HG02840 (cell line): Measurements from ENCODE around the gene SARDH.
"Not testable (repeated sequence)": the region's sequence is repeated elsewhere in the genome, so short reads cannot be mapped to it uniquely, and the experiment has no call there.

Source experiments
- ATAC-seq: cut with Tn5 transposase; IDR thresholded peaks from one replicate; pipeline ENCODE4 v1.9.1; 2021; ENCODE audit warnings: mild to moderate bottlenecking, moderate library complexity, moderate number of reproducible peaks; ENCODE audit not compliant: unreplicated experiment, low FRiP score

The SARDH gene

DNA sequence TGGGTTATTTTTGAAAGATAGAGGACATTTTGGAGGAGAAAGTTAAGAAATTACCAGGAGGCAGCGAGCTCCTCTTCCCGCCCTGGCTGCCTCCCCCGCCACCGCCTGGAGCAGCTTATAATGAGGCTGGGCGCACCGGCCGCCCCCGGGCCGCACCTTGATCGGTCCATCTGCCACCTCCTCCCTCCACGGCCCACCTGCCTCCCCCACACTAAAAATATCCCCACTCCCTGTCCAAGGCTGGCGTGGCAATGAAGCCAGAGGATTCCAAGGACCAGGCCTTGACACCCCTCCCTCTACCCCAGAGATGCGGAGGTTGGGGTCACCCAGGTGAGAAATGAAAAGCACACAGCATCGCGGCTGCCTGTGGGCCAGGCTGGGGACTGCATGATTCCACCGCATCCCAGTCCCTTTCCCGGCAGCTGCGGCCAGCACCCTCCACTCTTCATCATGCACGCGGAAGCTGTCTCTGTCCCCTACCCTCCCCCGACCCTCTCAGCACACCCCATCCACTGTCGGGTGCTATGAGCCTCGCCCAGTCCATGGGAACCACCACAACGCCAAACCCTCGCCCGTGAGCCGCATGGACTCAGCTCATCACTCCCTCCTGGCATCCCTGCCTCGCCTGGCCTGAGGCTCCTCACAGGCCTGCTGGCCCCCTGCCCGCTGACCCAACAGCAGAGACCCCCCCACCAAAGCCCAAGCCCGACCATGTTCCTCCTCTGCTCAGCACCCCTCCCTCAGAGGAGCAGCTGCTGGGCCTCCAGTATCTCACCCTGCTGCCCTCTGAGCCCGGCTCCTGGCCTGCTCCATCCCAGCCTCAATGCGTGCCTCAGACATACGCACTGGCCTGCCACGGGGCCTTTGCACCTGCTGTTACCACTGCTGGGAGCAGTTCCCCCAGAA lies 50.0 kb downstream of the SARDH start:
- ATAC-seq, result no peak

DNA sequence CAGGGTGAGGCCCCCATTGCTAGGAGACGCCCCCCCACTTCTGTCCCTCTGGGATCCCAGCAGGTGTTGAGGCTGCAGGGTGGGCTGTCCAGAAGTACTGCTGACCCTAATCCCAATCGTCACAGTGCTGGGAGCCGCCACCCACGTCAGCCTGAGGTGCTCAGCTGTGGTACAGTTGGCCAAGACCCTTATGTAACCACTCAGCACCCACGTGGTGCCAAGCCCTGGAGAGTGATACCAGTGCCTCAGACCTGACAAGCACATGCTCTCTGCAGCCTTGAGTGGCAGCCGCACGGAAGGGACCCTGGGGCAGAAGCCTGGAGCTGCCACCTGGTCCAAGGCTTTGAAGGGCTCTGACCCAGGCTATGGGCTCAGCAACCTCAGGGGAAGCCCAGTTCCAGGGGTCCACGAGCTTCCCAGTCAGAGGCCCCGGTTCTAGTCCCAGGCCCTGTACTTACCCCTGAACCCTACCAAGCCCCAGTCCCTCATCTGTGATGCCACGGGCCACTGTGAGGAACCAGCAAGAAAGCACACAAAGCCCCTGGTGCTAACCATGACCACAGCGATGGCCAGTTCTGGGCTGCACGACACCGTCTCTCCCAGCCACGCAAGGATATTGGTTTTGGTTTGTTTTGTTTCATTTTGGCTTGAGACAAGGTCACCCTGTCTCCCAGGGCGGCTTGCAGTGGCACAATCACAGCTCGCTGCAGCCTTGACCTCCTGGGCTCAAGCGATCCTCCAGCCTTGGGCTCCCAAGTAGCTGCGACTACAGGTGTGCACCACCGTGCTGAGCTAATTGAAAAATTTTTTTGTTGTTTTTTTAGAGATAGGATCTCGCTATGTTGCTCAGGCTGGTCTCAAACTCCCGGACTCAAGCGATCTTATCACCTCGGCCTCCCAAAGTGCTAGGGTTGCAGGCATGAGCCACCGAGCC lies 51.2 kb downstream of the SARDH start:
- no peak for ATAC-seq

DNA sequence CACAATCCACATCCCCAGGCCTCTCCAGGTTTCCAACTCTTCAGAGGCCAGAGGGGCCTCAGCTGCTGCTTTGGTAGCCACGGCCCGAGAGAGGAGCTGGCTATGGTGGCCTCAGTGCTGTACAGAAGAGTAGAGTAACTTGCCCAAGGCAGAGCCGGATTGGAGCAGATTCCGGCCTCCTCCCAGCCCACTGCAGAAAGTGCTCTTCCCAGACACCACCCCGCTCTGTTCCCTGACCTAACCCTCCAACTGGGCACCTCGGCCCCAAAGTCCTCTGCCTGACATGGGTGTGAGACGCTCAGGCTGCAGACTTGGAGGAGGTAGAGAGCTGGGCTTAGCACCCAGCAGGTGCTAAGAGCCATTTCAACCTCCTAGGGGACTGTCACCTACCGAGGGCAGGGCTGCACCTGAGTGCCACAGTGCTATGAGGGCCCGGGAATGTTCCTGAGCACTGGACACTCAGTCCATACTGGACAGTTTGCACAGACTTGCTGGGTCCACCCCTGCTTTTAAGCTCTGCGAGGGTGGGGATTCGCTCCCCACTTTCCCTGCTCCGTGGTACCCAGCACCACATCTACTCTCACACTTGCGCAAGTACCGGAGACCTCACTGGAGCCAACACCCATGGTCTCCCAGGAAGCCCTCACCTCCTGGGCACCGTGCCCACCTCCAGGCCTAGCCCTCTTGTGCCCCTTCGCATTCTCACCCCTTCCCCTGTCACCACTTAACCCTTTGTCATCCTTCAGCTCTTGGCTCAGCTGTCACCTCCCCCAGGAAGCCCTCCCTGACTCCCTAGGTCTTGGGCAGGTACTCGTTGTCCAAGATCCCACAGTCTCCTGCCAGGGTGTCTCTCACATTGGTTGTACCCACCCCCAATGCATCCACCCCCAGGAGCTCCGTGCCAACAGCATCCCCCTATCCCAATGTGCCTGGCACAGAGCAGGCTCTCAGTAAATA lies 52.2 kb downstream of the SARDH start:
- ATAC-seq, result no peak

DNA sequence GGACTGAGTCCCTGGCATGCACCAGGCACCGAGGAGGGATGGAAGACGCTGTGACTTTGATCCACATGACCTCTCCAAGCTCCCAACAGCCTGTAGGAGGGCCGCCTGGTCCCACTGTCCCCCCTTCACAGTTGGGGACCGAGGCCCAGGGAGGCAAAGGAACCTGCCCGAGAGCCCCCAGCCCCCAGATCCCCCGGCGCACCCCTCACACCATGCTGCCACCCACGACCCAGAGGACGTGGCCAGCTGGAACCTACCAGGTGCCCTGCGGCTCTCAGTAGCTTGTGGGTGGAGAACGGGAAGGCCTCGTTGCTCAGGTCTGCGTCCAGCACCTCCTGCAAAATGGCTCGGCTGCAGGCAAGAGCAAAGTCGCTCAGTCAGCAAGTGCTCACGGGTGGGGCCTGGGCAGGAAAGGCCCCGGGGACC lies 53.2 kb downstream of the SARDH start:
- no peak for ATAC-seq

DNA sequence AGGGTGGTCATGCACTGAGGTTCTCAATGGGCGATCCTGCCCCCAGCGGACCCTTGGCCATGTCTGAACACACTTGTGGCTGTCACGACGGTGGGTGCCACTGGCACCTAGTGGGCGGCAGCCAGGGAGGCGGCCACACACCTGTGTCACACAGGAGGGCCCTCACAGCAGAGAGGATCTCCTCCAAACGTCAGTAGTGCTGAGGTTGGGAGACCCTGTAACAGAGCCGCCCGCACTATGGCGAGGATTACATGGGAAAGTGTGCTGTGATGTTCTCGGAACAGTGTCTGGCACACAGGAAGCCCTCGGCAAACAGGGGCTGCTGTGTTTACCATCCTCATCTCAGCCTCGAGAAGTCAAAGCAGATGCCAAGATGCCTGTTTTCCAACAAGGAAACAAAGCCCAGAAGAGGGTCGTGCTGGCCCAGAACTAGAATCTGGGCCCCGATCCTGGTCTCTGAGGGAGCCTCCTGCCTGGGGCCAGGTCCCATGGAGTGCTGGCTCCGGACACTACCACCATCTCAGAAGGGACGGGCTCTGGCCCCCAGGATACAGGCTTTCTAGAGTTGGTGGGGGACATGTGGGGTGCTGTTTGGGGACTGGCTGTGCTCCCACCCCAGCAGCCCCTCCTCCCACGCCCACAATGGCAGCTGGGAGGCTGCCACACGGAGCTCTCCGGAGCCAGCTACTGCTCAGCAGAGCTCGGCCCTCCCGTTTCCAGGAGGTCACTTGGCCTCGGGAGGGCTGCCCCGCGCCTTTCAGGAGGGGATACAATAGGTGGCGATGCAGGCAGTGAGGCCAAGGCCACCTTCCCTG lies 53.8 kb downstream of the SARDH start:
- no peak for ATAC-seq

DNA sequence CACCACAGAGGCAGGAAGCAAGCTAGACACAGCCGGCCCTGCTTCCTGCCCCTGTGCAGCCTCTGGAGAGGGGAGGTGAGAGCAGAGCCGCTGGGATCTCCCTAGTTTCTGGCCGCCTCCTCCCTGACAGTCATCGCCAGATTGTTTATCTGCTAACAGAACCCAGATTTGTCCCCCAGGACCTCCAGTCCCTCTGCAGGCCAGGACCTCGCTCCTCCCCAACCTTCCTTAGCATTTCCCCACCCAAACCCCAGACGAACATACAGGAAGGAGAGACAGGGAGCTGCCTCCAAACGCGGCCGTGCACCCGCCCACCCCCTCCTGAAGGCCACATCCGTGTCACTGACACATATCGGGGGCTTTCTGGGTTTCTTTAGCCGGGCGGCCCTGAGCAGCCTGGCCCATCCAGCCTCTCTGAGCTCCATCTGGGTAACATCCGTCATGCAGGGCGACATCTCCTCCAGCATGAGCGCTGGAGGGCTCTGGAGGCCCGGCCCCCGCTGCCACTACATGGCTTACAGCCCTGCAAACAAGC lies 54.5 kb downstream of the SARDH start:
- ATAC-seq, result no peak

DNA sequence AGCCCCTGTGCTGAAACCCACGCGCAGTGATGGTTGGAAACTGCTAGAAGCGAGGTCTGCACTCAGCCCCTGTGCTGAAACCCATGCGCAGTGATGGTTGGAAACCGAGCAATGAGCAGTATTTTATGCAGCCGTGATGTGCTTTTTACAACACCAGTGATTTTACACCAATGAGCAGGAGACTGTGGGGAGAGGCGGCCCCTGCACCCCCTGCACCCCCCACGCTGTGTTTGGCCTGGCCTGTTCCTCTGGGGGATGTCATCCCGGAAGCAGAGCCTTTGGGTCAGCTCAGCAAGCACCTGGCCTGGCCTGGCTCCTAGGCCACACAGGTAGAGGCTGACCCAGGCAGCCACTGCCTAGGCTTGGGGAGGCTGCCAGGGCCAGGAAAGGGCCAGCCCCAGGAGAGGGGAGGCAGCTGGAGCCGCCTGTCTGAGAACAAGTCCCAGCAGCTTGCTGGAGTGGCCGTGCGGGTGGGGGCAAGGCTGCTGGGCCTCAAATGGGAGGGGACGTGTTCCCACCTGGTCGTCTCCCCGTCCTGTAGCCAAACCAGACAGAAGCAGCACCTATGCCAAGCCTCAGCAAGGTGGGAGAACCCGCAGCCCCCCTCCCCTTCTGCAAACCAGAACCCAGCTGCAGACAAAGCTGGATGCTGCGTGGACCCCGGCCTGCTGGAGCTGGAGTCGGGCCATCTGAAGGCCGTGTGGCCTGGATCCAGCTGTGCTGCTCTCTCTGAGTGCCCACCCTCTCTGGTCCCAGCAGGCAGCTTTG lies 55.1 kb downstream of the SARDH start:
- no peak for ATAC-seq

DNA sequence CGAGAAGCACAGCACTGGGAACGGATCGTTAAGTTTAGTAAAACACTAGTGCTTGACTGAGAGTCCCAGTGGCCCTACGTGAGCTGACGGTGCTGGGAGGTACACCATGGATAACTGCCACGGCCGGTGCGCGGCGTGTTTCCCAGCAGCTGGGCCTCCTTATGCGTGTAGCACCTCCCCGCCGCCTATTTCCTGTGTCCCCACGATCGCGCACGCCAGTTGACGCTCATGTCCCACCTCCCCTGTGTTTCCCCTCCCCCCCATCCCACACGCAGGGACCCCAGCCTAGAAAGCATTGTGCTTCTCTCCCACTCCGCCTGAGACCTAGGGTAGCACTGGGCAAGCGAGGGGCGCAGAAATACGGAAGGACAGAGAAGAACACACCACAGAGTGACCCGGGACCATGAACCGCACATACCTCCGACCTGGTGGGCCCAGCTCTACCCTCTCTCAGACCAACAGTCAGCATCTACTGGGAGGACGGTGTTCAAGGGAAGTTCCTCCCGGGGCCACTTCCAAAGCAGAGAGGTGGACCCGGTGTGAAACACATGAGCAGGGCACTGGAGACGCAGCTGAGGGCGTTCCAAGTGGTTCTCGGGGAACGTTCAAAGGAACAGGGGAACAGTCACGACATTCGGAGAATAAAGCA lies 56.4 kb downstream of the SARDH start:
- ATAC-seq, result no peak

DNA sequence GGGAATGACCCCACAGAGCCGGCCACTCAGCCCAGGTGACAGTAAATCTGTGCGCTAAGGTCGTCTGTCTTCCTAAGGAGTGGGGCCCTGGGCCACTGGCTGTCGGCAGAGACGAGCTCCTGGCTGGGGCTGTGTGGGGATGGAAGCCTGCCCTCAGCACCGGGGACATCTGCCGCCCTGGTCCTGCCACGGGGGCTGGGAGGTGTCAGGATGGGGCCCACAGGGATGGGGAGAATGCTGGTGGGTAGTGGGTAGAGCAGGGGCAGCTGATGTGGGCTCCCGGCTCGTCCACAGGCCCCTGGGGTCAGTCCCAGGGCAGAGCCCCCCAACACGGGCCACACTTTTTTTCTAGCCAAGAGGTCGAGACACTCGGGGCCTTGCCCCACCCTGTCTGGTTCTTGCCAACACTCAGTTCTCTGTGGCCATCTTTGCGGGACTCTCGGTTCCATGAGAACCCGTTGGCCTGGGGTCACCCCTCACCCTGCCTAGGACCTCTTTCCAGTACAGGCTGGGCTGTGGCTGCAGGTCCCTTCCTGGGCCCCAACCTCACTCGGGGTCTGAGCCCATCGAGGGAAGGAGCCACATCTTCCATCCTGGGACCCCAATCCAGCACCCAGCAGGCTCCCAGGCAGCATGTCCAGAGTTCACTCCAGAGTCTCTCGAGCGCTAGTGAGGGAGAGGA lies 57.0 kb downstream of the SARDH start:
- ATAC-seq, result no peak

DNA sequence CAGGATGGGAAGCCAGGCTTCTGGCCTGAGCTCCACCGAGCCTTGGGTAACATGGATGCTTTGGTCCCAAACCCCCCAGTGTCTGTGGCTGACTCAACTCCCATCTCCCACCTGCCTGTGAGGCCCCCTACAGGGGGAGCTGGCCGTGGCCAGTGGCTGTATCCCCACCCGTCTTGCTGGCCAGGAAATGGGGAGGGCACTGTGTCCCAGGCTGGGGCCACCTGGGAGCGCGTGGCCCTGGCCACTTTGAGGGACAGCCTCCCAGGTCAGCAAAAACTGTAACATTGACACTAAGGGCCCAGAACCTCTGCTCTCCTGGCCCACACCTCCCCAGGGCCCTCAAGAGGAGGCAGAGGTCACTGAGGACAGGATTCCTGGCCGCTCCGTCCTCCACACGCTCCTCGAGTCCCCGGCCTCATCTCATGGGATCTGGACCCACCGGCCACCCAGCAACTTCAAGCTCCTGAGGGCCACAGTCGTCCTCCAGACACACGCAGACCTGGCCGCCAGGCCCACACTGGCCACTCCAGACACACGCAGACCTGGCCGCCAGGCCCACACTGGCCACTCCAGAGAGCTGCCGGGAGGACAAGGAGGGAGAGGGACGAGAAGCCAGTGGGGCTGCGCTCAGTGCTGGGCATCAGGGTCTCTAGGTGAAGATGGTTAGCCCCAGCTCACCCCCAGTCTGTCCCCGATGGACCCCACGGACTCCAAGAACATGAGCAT lies 57.7 kb downstream of the SARDH start:
- no peak for ATAC-seq

DNA sequence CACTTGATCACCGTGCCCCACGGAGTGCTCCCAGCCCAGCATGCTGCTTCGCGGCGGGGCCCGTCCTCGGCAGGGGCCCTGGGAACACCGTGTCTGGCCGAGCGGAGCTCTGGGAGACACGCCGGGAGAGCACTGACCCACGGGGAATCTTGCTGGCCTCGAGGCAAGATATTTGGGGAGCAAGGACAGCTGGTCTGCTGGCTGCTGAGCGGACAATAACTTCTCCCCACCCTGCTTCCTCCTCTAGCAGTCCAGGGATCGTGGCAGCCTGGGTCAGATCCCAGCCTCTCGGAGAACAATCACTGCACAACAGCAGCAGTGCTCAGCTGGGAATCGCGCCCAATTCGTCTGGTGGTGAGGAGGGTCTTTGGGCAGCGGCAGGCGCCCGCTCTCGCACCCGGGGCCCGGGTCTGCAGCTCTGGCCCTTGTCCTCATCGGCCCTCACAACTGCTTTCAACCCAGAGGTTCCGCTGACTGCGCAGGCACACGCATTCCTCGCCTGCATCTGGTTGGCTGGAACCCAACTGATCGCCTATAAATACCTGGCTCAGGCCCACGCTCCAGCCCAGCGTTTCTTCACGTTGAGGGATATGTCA lies 58.6 kb downstream of the SARDH start:
- ATAC-seq, result no peak

DNA sequence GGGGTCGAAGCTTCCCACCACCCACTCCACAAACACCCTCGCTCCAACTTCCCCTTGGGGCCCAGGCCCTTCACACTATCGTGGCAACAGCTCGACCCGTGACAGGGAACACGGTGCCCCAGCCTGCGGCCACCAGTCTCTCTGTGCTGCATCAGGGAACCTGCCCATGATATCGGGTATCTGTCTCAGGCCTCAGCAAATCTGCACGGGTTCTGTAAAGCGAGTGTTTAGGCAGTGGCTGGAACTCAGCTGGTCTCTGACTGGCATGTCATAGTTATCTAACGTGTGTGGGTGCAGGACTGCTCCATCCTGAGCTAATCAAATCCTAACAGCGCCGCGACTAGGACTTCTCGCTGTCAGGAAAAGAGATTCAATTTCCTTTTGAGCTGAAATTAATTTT lies 59.1 kb downstream of the SARDH start:
- no peak for ATAC-seq

DNA sequence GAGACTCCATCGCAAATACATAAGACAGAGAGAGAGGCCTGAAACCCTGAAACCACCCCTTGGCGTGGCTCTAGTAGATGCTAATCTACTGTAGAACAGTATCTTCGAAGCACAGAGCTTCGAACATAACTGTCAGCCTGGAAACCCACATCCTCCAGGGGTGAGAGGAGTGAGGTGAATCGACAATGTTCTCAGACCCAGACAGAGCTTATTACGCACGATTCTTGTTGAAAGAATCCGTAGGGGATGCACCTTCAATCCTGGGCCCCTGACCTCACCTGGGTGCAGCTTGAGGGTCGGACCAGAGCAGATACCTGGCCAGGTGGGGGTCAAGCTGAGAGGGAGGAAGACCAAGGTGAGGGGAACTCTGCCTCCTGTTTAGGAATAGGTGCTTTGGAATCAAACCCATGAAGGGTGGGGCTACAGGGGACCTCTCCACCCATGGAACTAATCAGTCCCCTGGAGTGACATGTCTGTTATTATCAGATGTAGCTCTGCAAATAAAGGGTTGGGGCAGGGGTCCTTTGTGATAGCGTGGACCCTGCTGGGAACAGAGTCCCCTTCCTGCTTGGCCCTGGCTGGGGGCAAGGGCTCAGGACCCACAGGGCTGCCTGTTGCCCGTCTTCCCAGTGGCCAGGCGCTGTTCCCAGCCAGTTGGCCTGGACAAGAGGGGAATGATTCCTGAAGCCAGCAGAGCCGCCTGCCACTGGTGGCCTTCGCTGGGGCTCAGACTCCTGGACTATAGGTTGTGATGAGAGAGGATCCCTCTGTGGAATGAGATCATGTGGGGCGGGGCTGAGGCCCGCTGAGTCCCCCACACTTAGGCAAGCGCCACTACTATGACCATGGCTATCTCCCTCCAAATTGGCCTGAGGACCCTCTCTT lies 60.8 kb downstream of the SARDH start:
- no peak for ATAC-seq

DNA sequence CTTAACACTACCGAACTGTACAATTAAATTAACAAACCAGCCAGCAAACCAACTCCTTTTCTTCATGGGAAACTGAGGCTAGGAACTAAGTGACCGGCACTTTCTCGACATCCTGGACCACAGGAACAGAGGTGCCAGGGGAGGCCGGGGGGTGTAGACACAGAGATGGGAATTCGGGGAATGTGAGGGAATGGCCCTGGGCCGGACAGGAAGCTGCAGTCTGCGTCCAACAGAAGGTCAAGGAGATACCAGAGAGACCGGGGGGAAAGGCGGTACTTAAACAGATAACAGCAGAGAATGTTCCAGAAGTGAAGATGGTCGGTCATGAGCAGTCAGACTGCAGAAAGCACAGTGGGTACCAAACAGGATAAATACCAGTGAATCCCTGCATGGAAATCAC lies 61.7 kb downstream of the SARDH start:
- ATAC-seq, result no peak

DNA sequence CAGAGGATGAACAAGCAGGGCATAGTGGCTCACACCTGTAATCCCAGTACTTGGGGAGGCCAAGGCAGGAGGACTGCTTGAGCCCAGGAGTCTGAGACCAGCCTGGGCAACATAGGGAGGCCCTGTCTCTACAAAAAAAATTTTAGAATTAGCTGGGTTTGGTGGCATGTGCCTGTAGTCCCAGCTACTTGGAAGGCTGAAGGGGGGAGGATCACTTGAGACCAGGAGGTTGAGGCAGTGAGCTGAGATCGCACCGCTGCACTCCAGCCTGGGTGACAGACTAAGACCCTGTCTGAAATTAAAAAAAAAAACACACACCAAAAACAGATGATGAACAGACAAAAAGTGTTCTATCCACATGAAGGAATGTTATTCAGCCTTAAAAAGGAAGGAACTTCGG lies 62.4 kb downstream of the SARDH start:
- ATAC-seq, result not testable (repeated sequence)
